H1 (cell line): ENCODE data around the gene ELP1. TPM values are rescaled to one million over a fixed set of nuclear protein-coding genes. Genes with fewer than 3 reads are reported as not detected.

Experiments
- CTCF ChIA-PET: fragments of 300-600 bp; sonication (Branson Sonifier 250); formaldehyde crosslinking; loops from one replicate; lab custom pipeline; 2021; ENCODE audit not compliant: partially characterized antibody; lab: Charles Lee
- POLR2A ChIA-PET: fragments of 300-600 bp; sonication (Branson Sonifier 250); formaldehyde crosslinking; loops from one replicate; lab custom pipeline; 2021; ENCODE audit warnings: inconsistent platforms; ENCODE audit not compliant: partially characterized antibody; lab: Charles Lee
- DNase-seq, 2 experiments: peaks; one replicate each; pipeline versions ENCODE4 v3.0.0 to v3.0.0-alpha.2; 2010 to 2022; ENCODE audit warnings: low spot score in 2 of 2, low read depth in 1 of 2, mixed read lengths in 1 of 2
- FAIRE-seq: peaks from 2 replicates; lab custom pipeline; 2011; peaks lifted over from hg19 to GRCh38; lab: Jason Lieb, UNC
- H2AFZ ChIP-seq: 2 replicates; pipeline ENCODE4 v1.8.1; 2012; ENCODE audit warnings: low read length, inconsistent platforms
- H2AK5ac ChIP-seq: 2 replicates; pipeline ENCODE4 v1.6.1; 2013; ENCODE audit warnings: low read depth, low read length
- H2BK120ac ChIP-seq: replicated peaks from 2 replicates; pipeline ENCODE3; 2013; ENCODE audit warnings: low read depth, low read length, inconsistent platforms
- H2BK12ac ChIP-seq: 2 replicates; pipeline ENCODE4 v1.6.1; 2013; ENCODE audit warnings: low read depth, low read length
- H2BK15ac ChIP-seq: 2 replicates; pipeline ENCODE4 v1.6.1; 2013; ENCODE audit warnings: low read length
- H2BK20ac ChIP-seq: 2 replicates; pipeline ENCODE4 v1.6.1; 2013; ENCODE audit warnings: low read length
- H2BK5ac ChIP-seq: 2 replicates; pipeline ENCODE4 v1.6.1; 2013; ENCODE audit warnings: low read depth, low read length
- H3K14ac ChIP-seq: 2 replicates; pipeline ENCODE4 v1.6.1; 2013; ENCODE audit warnings: inconsistent platforms; ENCODE audit not compliant: insufficient read length
- H3K18ac ChIP-seq: 2 replicates; pipeline ENCODE4 v1.6.1; 2013; ENCODE audit warnings: low read length; ENCODE audit errors: extremely low read depth
- H3K23ac ChIP-seq: 2 replicates; pipeline ENCODE4 v1.6.1; 2013; ENCODE audit warnings: inconsistent platforms; ENCODE audit not compliant: insufficient read length
- H3K23me2 ChIP-seq: 2 replicates; pipeline ENCODE4 v1.6.1; 2013; ENCODE audit warnings: low read depth, low read length
- H3K27ac ChIP-seq: 2 replicates; pipeline ENCODE4 v1.6.1; 2011; ENCODE audit warnings: low read depth, low read length, inconsistent platforms
- H3K27me3 ChIP-seq, 4 experiments: replicated peaks in 1 of 4; 1 replicate in 1 of 4; 2 replicates in 3 of 4; pipeline versions ENCODE4 v1.6.1 to v1.8.1; 2011 to 2013; ENCODE audit warnings: low read length in 3 of 4, mild to moderate bottlenecking in 3 of 4, inconsistent platforms in 2 of 4, mixed read lengths in 2 of 4, moderate library complexity in 1 of 4; ENCODE audit not compliant: control insufficient read depth in 3 of 4, insufficient read depth in 3 of 4; ENCODE audit errors: extremely low read depth in 1 of 4
- H3K36me3 ChIP-seq, 4 experiments: 2 replicates each; pipeline versions ENCODE4 v1.6.1 to v1.8.1; 2011 to 2013; ENCODE audit warnings: mild to moderate bottlenecking in 4 of 4, low read length in 3 of 4, moderate library complexity in 2 of 4, control low read depth in 1 of 4, inconsistent platforms in 1 of 4; ENCODE audit not compliant: insufficient read depth in 4 of 4, control insufficient read depth in 2 of 4
- H3K4ac ChIP-seq: replicated peaks from 2 replicates; pipeline ENCODE3; 2013; ENCODE audit warnings: low read length, low read depth, mixed read lengths, inconsistent platforms; ENCODE audit not compliant: insufficient read length
- H3K4me1 ChIP-seq, 4 experiments: replicated peaks in 1 of 4; 1 replicate in 1 of 4; 2 replicates in 3 of 4; pipeline versions ENCODE4 v1.6.1 to v1.8.1; 2011 to 2013; ENCODE audit warnings: low read length in 3 of 4, inconsistent platforms in 2 of 4, mixed read lengths in 1 of 4; ENCODE audit not compliant: insufficient read depth in 4 of 4, control insufficient read depth in 3 of 4
- H3K4me2 ChIP-seq, 2 experiments: 2 replicates each; pipeline versions ENCODE4 v1.6.1 to v1.8.1; 2011 to 2013; ENCODE audit warnings: low read depth in 2 of 2, low read length in 2 of 2, control low read depth in 1 of 2, inconsistent platforms in 1 of 2, mild to moderate bottlenecking in 1 of 2; ENCODE audit not compliant: insufficient read depth in 1 of 2
- H3K4me3 ChIP-seq, 4 experiments: fragments of 200-600, 300-600 bp in 1 of 4; sonication (generic), shearing (Covaris generic), sonication (Bioruptor Twin) in 1 of 4; 2 replicates each; pipeline versions ENCODE4 v1.5.1 to v1.8.1; 2011 to 2016; ENCODE audit warnings: low read length in 4 of 4, low read depth in 3 of 4, control low read depth in 2 of 4, inconsistent platforms in 2 of 4, mild to moderate bottlenecking in 2 of 4, mixed read lengths in 1 of 4, moderate library complexity in 1 of 4; ENCODE audit not compliant: insufficient read depth in 2 of 4; ENCODE audit errors: extremely low read depth in 1 of 4
- H3K56ac ChIP-seq: replicated peaks from 2 replicates; pipeline ENCODE3; 2013; ENCODE audit warnings: low read depth, mild to moderate bottlenecking, mixed read lengths, low read length, inconsistent platforms; ENCODE audit not compliant: insufficient read length
- H3K79me1 ChIP-seq: 2 replicates; pipeline ENCODE4 v1.6.1; 2013; ENCODE audit warnings: low read depth, low read length, control low read depth
- H3K79me2 ChIP-seq, 2 experiments: 2 replicates each; pipeline versions ENCODE4 v1.6.1 to v1.8.1; 2012 to 2013; ENCODE audit warnings: low read length in 2 of 2, mild to moderate bottlenecking in 2 of 2, inconsistent platforms in 1 of 2; ENCODE audit not compliant: insufficient read depth in 2 of 2, control insufficient read depth in 1 of 2
- H3K9ac ChIP-seq, 4 experiments: replicated peaks in 1 of 4; 1 replicate in 1 of 4; 2 replicates in 3 of 4; pipeline versions ENCODE4 v1.6.1 to v1.8.1; 2011 to 2013; ENCODE audit warnings: low read depth in 3 of 4, low read length in 3 of 4, control low read depth in 2 of 4, mild to moderate bottlenecking in 2 of 4, moderate library complexity in 2 of 4, inconsistent platforms in 1 of 4; ENCODE audit errors: extremely low read depth in 1 of 4
- H3K9me3 ChIP-seq, 2 experiments: 2 replicates each; pipeline versions ENCODE4 v1.6.1 to v1.8.1; 2012 to 2013; ENCODE audit warnings: mild to moderate bottlenecking in 2 of 2, moderate library complexity in 2 of 2, control low read depth in 1 of 2, inconsistent platforms in 1 of 2, low read depth in 1 of 2, low read length in 1 of 2, mixed read lengths in 1 of 2; ENCODE audit not compliant: insufficient read depth in 2 of 2
- H4K20me1 ChIP-seq, 2 experiments: replicated peaks in 1 of 2; 2 replicates each; pipeline versions ENCODE3 to v1.8.1; 2011 to 2013; ENCODE audit warnings: inconsistent platforms in 2 of 2, low read length in 2 of 2, mild to moderate bottlenecking in 1 of 2; ENCODE audit not compliant: insufficient read depth in 2 of 2, control insufficient read depth in 1 of 2
- H4K5ac ChIP-seq: 2 replicates; pipeline ENCODE4 v1.6.1; 2013; ENCODE audit warnings: low read length, low read depth, mixed read lengths, inconsistent platforms; ENCODE audit not compliant: insufficient read length
- H4K8ac ChIP-seq: 2 replicates; pipeline ENCODE4 v1.8.0; 2013; ENCODE audit warnings: mild to moderate bottlenecking, moderate library complexity, low read length, inconsistent platforms; ENCODE audit not compliant: insufficient read depth; ENCODE audit errors: extremely low read depth
- H4K91ac ChIP-seq: replicated peaks from 2 replicates; pipeline ENCODE3; 2013; ENCODE audit warnings: low read length, mixed read lengths, inconsistent platforms; ENCODE audit not compliant: insufficient read length
- BCL11A ChIP-seq, 2 experiments: IDR thresholded peaks; one replicate each; pipeline ENCODE4 v1.6.1; 2011; ENCODE audit warnings: low read depth in 2 of 2, low read length in 2 of 2, mild to moderate bottlenecking in 2 of 2
- BRCA1 ChIP-seq: IDR thresholded peaks from 2 replicates; pipeline ENCODE4 v1.6.1; 2012; ENCODE audit warnings: low read depth, low read length, improper control_type of control experiment
- CREB1 ChIP-seq: IDR thresholded peaks from 2 replicates; pipeline ENCODE4 v1.6.1; 2012; ENCODE audit warnings: inconsistent platforms
- HDAC6 ChIP-seq: IDR thresholded peaks from one replicate; pipeline ENCODE4 v1.7.1; 2012; ENCODE audit warnings: low read depth, mild to moderate bottlenecking, inconsistent platforms, low read length, moderate library complexity
- JUN ChIP-seq: IDR thresholded peaks from 2 replicates; pipeline ENCODE4 v1.6.1; 2011; ENCODE audit warnings: low read depth, mild to moderate bottlenecking, improper control_type of control experiment, low read length
- MAFK ChIP-seq: IDR thresholded peaks from 2 replicates; pipeline ENCODE4 v1.6.1; 2012; ENCODE audit warnings: low read depth, mild to moderate bottlenecking, improper control_type of control experiment, low read length
- POLR2A ChIP-seq, 2 experiments: IDR thresholded peaks; 1 replicate in 1 of 2; 2 replicates in 1 of 2; pipeline ENCODE4 v1.6.1; 2011; ENCODE audit warnings: low read depth in 2 of 2, low read length in 2 of 2, mild to moderate bottlenecking in 2 of 2; ENCODE audit errors: control extremely low read depth in 1 of 2
- RAD21 ChIP-seq, 2 experiments: IDR thresholded peaks in 1 of 2; conservative IDR thresholded peaks in 1 of 2; 2 replicates each; pipeline ENCODE4 v1.6.1; 2011; ENCODE audit warnings: low read depth in 2 of 2, low read length in 2 of 2, improper control_type of control experiment in 1 of 2, inconsistent platforms in 1 of 2, mild to moderate bottlenecking in 1 of 2, moderate library complexity in 1 of 2
- RXRA ChIP-seq: IDR thresholded peaks from 2 replicates; pipeline ENCODE4 v1.6.1; 2011; ENCODE audit warnings: low read depth, mild to moderate bottlenecking, low read length, moderate library complexity; ENCODE audit not compliant: insufficient read depth
- TAF1 ChIP-seq: IDR thresholded peaks from 2 replicates; pipeline ENCODE4 v1.6.1; 2011; ENCODE audit warnings: mild to moderate bottlenecking, low read depth, low read length
- YY1 ChIP-seq: IDR thresholded peaks from 2 replicates; pipeline ENCODE4 v1.6.1; 2011; ENCODE audit warnings: low read depth, mild to moderate bottlenecking, low read length
- ZNF274 ChIP-seq: IDR thresholded peaks from 2 replicates; pipeline ENCODE4 v1.7.0; 2012; ENCODE audit warnings: low read length, borderline replicate concordance; ENCODE audit errors: extremely low read depth
- WGBS, 2 experiments: shearing (Covaris generic) in 1 of 2; methylation state at CpG; one replicate each; pipeline versions ENCODE4 v1.1.6 to v1.1.7; 2013 to 2015; ENCODE audit warnings: low lambda C conversion rate in 2 of 2, mixed read lengths in 2 of 2, inconsistent platforms in 1 of 2, low coverage in 1 of 2, missing lambda C conversion rate in 1 of 2; ENCODE audit not compliant: insufficient replicate concordance in 2 of 2, insufficient coverage in 1 of 2, insufficient read length in 1 of 2; ENCODE audit errors: extremely low coverage in 1 of 2, missing lambda C conversion rate in 1 of 2; 5-methylcytosine and 5-hydroxymethylcytosine counted together
- polyA plus RNA-seq, 7 experiments: library from polyadenylated mRNA; depleted of rRNA in 3 of 7; stranded (reverse) in 5 of 7; unstranded in 2 of 7; fragments of >200 nt in 5 of 7; fragments of 200-250 nt in 2 of 7; gene quantifications; 1 replicate in 5 of 7; 2 replicates in 1 of 7; 4 replicates in 1 of 7; pipeline versions ENCODE4 v1.2.1 to v1.2.3, GENCODE V29; 2011 to 2013; ENCODE audit warnings: missing spikeins in 2 of 7, mixed read lengths in 2 of 7
- total RNA-seq: library from RNA; stranded (reverse); fragmentation: NEBNext Ultra II Directional; extraction: Animal tissue kit (Norgen Biotek cat#: 25700); gene quantifications from 2 replicates; pipeline ENCODE4 v1.2.1, GENCODE V29; 2021
- TF ChIP-seq, protein P1 (sequence below): IDR thresholded peaks from 2 replicates; pipeline ENCODE4 v1.6.1; 2012; ENCODE audit warnings: inconsistent platforms
- TF ChIP-seq, protein P2 (sequence below): IDR thresholded peaks from 2 replicates; pipeline ENCODE4 v1.6.1; 2012; ENCODE audit warnings: inconsistent platforms

ELP1 gene
- total and polyA plus RNA-seq, 2 of the 8 experiments (the other 6 are each of a cell fraction or from before 2014, with no cell fraction given): 13.9 to 31.3 TPM

DNA sequence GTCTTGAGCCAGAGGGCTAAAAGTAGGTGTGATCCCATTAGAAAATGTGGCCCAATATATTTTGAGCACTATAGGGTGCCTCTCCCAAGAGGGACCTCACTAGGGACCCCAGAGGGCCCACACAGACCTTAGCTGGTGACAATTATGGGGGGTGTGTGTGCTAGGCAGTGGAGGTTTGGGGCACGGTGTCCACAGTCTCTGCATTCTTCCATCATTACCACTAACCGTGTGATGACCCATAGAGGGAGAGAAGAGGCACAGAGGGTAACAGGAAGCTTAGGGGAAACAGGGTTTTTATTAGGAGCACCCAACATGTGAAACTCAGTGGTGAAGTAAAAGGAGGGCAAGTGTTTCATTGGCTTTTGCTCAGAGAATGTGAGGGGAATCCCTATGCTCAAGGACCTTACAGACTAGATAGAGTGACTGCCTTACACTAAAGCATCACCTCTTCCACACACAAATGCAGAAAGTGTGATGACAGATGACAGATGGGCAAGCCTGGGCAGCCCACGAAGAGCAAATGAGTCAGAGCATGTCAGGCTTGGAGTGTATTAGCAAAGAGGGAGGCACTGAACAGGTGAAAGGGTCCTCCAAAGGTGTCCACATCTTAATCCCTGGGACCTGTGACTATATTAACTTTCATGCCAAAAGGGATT, 74.3 kb downstream of the ELP1 start:
- Histone ChIP-seq H2AFZ (no peak overlapping the region), H3K18ac (no peak overlapping the region), H2BK5ac (no peak overlapping the region), H3K79me2 (no peaks in the 10 kb centered on the region), H3K23ac (no peak overlapping the region), H3K14ac (no peak overlapping the region), H3K9ac (no peak overlapping the region), H4K91ac (no peak overlapping the region), H2AK5ac (no peak overlapping the region), H3K36me3 (no peaks in the 10 kb centered on the region), H3K4me1 (no peaks in the 10 kb centered on the region), H2BK15ac (no peak overlapping the region), H3K27me3 (no peaks in the 10 kb centered on the region), H4K5ac (no peak overlapping the region), H3K4me3 (no peak overlapping the region), H2BK120ac (no peak overlapping the region), H3K4ac (no peak overlapping the region), H3K9me3 (0 out of 4 replicates have a peak, but pooled peaks cover 0 to 3% of the 10 kb centered on the region in 2 experiments), H3K27ac (no peak overlapping the region), H3K79me1 (no peaks in the 10 kb centered on the region), H3K23me2 (no peaks in the 10 kb centered on the region), H4K20me1 (no peaks in the 10 kb centered on the region), H3K4me2 (no peak overlapping the region), H2BK12ac (no peak overlapping the region), H2BK20ac (no peak overlapping the region), H4K8ac (no peak overlapping the region), H3K56ac (no peak overlapping the region)
- CTCF ChIA-PET: no interaction called here
- FAIRE-seq (no peak), DNase-seq (no peak)
- WGBS, 2 experiments: 85% methylated on average over 3 of the region's 3 CpGs; no CpG with 5 or more reads in 1 of the 2 experiments
- POLR2A ChIA-PET: no interaction called here
- TF ChIP-seq RXRA (no peak), RAD21 (IDR thresholded peaks at IDR 0.05 in 1 of 2, conservative IDR thresholded peaks at IDR 0.05 in 1 of 2; ENCODE audit: low read depth in 2 of 2, low read length in 2 of 2) (no peak), BCL11A (IDR thresholded peaks at IDR 0.05; ENCODE audit: low read depth in 2 of 2, low read length in 2 of 2) (no peak), BRCA1 (no peak), JUN (no peak), HDAC6 (no peak), ZNF274 (no peak), TAF1 (no peak), POLR2A (IDR thresholded peaks at IDR 0.05; ENCODE audit: control extremely low read depth in 1 of 2, low read depth in 2 of 2, low read length in 2 of 2) (no peak), MAFK (no peak), YY1 (no peak), CREB1 (no peak)
- TF ChIP-seq, protein P1, sequence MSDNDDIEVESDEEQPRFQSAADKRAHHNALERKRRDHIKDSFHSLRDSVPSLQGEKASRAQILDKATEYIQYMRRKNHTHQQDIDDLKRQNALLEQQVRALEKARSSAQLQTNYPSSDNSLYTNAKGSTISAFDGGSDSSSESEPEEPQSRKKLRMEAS: no peak
- TF ChIP-seq, protein P2, sequence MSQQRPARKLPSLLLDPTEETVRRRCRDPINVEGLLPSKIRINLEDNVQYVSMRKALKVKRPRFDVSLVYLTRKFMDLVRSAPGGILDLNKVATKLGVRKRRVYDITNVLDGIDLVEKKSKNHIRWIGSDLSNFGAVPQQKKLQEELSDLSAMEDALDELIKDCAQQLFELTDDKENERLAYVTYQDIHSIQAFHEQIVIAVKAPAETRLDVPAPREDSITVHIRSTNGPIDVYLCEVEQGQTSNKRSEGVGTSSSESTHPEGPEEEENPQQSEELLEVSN: no peak
